Esophagus muscularis mucosa (tissue), 4 donors: ENCODE measurements around the gene NCOA7. TPM values are rescaled to one million over a fixed set of nuclear protein-coding genes. Genes with fewer than 3 reads are reported as not detected.
"Not testable (repeated sequence)": the region's sequence is repeated elsewhere in the genome, so short reads cannot be mapped to it uniquely, and the experiment has no call there.

Experiments used
- DNase-seq: peaks from one replicate; pipeline ENCODE4 v3.0.0-alpha.2; 2017; ENCODE audit errors: extremely low spot score
- H3K27ac ChIP-seq, 4 donors: fragments of 200-600 bp; sonication (generic); replicated peaks in 1 of 4; 1 replicate in 3 of 4; 2 replicates in 1 of 4; pipeline ENCODE4 v1.5.1; 2016 to 2019; ENCODE audit warnings: mild to moderate bottlenecking in 1 of 4
- H3K27me3 ChIP-seq, 4 donors: fragments of 200-600 bp; sonication (generic); one replicate each; pipeline versions ENCODE4 v1.5.1 to v1.6.0; 2016 to 2019
- H3K36me3 ChIP-seq, 4 donors: fragments of 200-600 bp; sonication (generic); one replicate each; pipeline ENCODE4 v1.5.1; 2016 to 2019
- H3K4me1 ChIP-seq, 4 donors: fragments of 200-600 bp; sonication (generic); one replicate each; pipeline ENCODE4 v1.5.1; 2016 to 2019
- H3K4me3 ChIP-seq, 4 donors: fragments of 200-600 bp; sonication (generic); 1 replicate in 2 of 4; 2 replicates in 2 of 4; pipeline ENCODE4 v1.5.1; 2016 to 2019; ENCODE audit warnings: mild to moderate bottlenecking in 4 of 4, moderate library complexity in 1 of 4
- H3K9me3 ChIP-seq, 4 donors: fragments of 200-600 bp; sonication (generic); 1 replicate in 3 of 4; 2 replicates in 1 of 4; pipeline ENCODE4 v1.5.1; 2016 to 2019
- EP300 ChIP-seq: sonication (generic); formaldehyde crosslinking; IDR thresholded peaks from one replicate; pipeline ENCODE4 v1.6.1; 2017; ENCODE audit warnings: antibody characterized with exemption
- POLR2A ChIP-seq: fragments of 450-650 bp; IDR thresholded peaks from one replicate; pipeline ENCODE4 v1.6.1; 2017; ENCODE audit warnings: antibody characterized with exemption, moderate library complexity, mild to moderate bottlenecking, low read depth
- POLR2AphosphoS5 ChIP-seq, 2 donors: sonication (generic); formaldehyde crosslinking; IDR thresholded peaks; one replicate each; pipeline ENCODE4 v1.6.1; 2017; ENCODE audit warnings: antibody characterized with exemption in 2 of 2
- WGBS: methylation state at CpG from one replicate; pipeline ENCODE4 v1.1.5; 2018; 5-methylcytosine and 5-hydroxymethylcytosine counted together
- intact Hi-C: fragments of 100-400 bp; cut with DNase I; formaldehyde crosslinking; loops from one replicate; pipeline ENCODE4 v1.15.1; 2023
- total RNA-seq, 4 donors: library from RNA; depleted of rRNA; stranded (reverse); fragments of >200 nt; gene quantifications; one replicate each; pipeline versions ENCODE4 v1.1.0 to v1.2.1, GENCODE V29; 2016
- TF ChIP-seq, protein P1 (sequence below), 3 experiments: fragments of 200-600 bp in 2 of 3; fragments of 450-650 bp in 1 of 3; sonication (generic) in 2 of 3; IDR thresholded peaks; one replicate each; pipeline ENCODE4 v1.5.1; 2017 to 2019; ENCODE audit warnings: antibody characterized with exemption in 3 of 3, mild to moderate bottlenecking in 2 of 3, moderate library complexity in 1 of 3

NCOA7 gene
- total RNA-seq, 4 donors from 2014 or later = 15.4 to 29.0 (median 19.9) TPM

DNA sequence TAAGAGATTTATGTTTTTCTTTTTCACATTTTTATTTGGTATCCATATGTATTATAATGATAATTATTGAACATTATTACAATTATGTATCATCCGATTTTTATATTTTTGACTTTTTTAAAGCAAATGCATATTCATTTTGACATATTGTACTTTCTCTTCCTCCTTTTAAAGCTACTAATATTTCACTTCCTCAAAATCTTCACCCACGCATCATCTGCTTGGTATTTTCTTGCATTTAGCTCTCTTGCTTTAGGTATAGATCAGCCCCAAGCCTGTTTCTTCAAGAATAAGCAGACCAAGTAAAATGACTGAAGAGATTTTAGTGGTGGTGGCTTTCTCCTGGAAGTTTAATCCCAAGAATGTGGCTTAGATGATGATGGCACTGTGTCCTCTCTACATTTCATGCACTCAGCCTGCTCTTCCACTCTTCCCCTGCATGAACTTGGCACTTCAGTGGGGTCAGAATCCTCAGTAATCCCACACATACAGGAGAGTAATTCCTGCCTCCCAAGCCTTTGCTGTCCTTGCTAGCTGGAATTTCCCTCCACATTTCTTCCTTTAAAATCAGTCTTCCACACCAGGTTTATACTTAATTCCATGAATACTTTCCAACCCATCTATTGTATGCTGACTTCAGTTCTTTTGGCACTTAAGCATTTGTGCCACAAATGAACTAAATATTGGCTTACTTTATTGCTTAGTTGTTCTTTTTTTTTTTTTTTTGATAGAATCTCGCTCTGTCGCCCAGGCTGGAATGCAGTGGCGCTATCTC is 8.2 kb downstream of the NCOA7 start:
- Histone ChIP-seq H3K36me3 (peaks cover 0 to 10% (median 0%) of the 10 kb centered on the region in 4 donors), H3K27ac (no peak overlapping the region), H3K27me3 (no peaks in the 10 kb centered on the region), H3K4me3 (no peak overlapping the region), H3K9me3 (no peaks in the 10 kb centered on the region), H3K4me1 (peaks cover 0 to 21% (median 10%) of the 10 kb centered on the region in 4 donors)
- DNase-seq = no peak
- intact Hi-C loops = no loop called here
- WGBS = 88% methylated on average over 5 of the region's 5 CpGs
- TF ChIP-seq EP300 = no peak
- TF ChIP-seq, protein P1, sequence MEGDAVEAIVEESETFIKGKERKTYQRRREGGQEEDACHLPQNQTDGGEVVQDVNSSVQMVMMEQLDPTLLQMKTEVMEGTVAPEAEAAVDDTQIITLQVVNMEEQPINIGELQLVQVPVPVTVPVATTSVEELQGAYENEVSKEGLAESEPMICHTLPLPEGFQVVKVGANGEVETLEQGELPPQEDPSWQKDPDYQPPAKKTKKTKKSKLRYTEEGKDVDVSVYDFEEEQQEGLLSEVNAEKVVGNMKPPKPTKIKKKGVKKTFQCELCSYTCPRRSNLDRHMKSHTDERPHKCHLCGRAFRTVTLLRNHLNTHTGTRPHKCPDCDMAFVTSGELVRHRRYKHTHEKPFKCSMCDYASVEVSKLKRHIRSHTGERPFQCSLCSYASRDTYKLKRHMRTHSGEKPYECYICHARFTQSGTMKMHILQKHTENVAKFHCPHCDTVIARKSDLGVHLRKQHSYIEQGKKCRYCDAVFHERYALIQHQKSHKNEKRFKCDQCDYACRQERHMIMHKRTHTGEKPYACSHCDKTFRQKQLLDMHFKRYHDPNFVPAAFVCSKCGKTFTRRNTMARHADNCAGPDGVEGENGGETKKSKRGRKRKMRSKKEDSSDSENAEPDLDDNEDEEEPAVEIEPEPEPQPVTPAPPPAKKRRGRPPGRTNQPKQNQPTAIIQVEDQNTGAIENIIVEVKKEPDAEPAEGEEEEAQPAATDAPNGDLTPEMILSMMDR (IDR thresholded peaks at IDR 0.05) = no peak
- TF ChIP-seq POLR2AphosphoS5 (IDR thresholded peaks at IDR 0.05) = no peak
- TF ChIP-seq POLR2A = no peak

DNA sequence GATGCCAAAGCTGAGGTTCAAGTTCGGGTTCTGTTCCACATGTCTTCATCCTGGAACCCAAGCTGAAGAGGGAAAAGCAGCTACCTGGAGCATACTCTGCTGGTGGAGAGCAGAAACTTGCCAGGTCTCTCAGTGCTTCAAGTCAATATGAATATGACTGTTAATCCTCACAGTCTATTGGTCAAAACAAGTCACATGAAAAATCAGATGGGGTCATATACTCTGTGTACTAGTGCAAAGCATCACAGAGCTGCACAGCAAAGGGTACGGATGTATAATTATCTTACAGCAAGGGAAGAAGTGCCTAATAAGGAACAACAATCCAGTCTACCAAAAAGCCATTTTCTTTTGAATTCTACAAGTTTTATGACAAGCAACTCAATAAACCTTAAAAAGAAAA is 11.6 kb downstream of the NCOA7 start:
- DNase-seq = no peak
- Histone ChIP-seq H3K9me3 (no peaks in the 10 kb centered on the region), H3K27ac (no peak overlapping the region), H3K4me3 (no peak overlapping the region), H3K4me1 (peaks cover 0 to 9% (median 2%) of the 10 kb centered on the region in 4 donors), H3K36me3 (peaks cover 0 to 10% (median 3%) of the 10 kb centered on the region in 4 donors), H3K27me3 (no peaks in the 10 kb centered on the region)
- TF ChIP-seq POLR2AphosphoS5 (IDR thresholded peaks at IDR 0.05) (no peak), EP300 (no peak), POLR2A (no peak)
- TF ChIP-seq, protein P1 (IDR thresholded peaks at IDR 0.05) = no peak
- intact Hi-C loops = no loop called here
- WGBS = 100% methylated on average over 2 of the region's 2 CpGs

DNA sequence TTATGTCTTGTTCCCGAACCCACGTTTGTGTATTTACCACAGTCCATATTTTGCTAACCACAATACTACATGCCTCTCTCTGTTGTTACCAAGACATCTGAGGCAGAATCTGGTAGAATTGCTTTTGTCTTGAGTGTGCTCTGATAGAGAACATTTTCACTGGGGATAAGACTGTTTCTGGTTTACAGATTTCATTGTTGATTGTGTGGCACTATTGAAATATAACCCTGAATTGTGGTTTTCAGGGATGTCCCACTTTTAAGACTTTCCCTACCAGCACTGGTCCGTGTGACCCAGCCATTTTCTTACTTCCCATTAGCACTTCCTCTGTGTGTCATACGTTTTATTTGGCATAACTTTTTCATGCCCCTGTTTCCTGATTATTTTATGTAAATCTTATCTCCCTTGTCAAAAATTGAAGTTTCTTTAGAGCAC is 12.2 kb downstream of the NCOA7 start:
- Histone ChIP-seq H3K36me3 (peaks cover 0 to 11% (median 5%) of the 10 kb centered on the region in 4 donors), H3K4me1 (peaks cover 0 to 11% (median 2%) of the 10 kb centered on the region in 4 donors), H3K9me3 (no peaks in the 10 kb centered on the region), H3K27ac (no peak overlapping the region), H3K27me3 (no peaks in the 10 kb centered on the region), H3K4me3 (no peak overlapping the region)
- no peak for TF ChIP-seq POLR2A
- no peak for TF ChIP-seq EP300
- TF ChIP-seq, protein P1 (IDR thresholded peaks at IDR 0.05) = no peak
- no peak for TF ChIP-seq POLR2AphosphoS5 (IDR thresholded peaks at IDR 0.05)
- DNase-seq = no peak
- WGBS = 55% methylated on average over 4 of the region's 4 CpGs
- intact Hi-C loops = no loop called here

DNA sequence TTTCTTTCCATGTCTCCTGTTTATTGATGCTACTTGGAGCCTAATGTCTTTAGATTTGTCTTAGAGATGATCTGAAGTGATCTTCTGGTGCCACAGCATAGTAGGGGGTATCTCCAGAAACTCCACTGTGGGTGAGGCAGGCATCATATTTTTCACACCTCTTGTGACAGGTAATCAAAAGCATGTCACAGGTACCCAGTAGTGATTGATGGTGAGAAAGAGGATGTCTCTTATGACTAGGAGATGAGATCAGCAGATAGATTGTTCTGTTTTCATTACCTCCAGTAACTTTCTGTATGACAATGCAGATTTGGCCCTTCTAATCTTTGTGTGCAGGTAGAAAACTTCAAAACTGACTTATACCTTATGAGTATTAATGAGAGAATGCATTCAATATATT is 13.5 kb downstream of the NCOA7 start:
- no peak for DNase-seq
- Histone ChIP-seq H3K36me3 (peaks cover 0 to 13% (median 5%) of the 10 kb centered on the region in 4 donors), H3K27me3 (no peaks in the 10 kb centered on the region), H3K4me3 (no peak overlapping the region), H3K4me1 (peaks cover 0 to 12% (median 2%) of the 10 kb centered on the region in 4 donors), H3K9me3 (no peaks in the 10 kb centered on the region), H3K27ac (no peak overlapping the region)
- TF ChIP-seq POLR2A (no peak), POLR2AphosphoS5 (IDR thresholded peaks at IDR 0.05) (no peak), EP300 (no peak)
- TF ChIP-seq, protein P1 (IDR thresholded peaks at IDR 0.05) = no peak
- intact Hi-C loops = no loop called here

DNA sequence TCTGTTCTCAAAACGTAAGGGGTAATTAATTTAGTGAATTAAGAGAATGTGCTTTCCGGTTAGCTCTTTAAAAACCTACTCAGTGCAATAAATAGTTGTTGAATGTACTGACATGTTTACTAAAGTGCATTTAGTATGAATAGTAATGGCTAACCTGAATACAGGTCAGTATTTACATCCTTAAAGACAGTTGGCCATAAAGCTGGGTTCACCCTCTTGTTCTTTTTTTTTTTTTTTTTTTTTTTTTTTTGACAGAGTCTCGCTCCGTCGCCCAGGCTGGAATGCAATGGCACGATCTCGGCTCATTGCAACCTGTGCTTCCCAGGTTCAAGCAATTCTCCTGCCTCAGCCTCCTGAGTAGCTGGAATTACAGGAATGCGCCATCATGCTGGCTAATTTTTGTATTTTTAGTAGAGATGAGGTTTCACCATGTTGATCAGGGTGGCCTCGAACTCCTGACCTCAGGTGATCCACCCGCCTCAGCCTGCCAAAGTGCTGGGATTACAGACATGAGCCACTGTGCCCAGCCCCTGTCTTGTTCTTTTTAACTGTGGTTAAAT is 14.2 kb downstream of the NCOA7 start:
- WGBS = 96% methylated on average over 10 of the region's 10 CpGs
- H3K27me3 ChIP-seq, H3K9me3 ChIP-seq, DNase-seq, intact Hi-C loops, H3K4me3 ChIP-seq, H3K27ac ChIP-seq: not testable (repeated sequence)
- H3K4me1 ChIP-seq = peaks cover 0 to 11% (median 8%) of the 10 kb centered on the region in 4 donors
- H3K36me3 ChIP-seq = peaks cover 0 to 13% (median 5%) of the 10 kb centered on the region in 4 donors
